IMR-90 (cell line): ENCODE measurements around the gene ANO2. TPM values are rescaled to one million over a fixed set of nuclear protein-coding genes. Genes with fewer than 3 reads are reported as not detected.

Experiments
- ATAC-seq: fragments of 200-7000 bp; cut with Tn5 transposase; 2 replicates; pipeline ENCODE4 v1.9.1; 2020; ENCODE audit warnings: low read depth, mild to moderate bottlenecking, moderate library complexity
- BruUV-seq: library from RNA; stranded (reverse); fragments of 400-500 nt; replicated peaks from 2 replicates; lab custom pipeline; 2021; lab: Mats Ljungman, UMichigan
- CTCF ChIA-PET: fragments of 300-600 bp; formaldehyde crosslinking; extraction: SDS; loops from one replicate; lab custom pipeline; 2021; ENCODE audit warnings: antibody characterized with exemption; lab: Yijun Ruan, JAX
- POLR2A ChIA-PET: fragments of 300-600 bp; sonication (Branson Sonifier 250); formaldehyde crosslinking; loops from one replicate; lab custom pipeline; 2022; ENCODE audit warnings: antibody characterized with exemption; ENCODE audit not compliant: unreplicated experiment; lab: Charles Lee
- DNase-seq: peaks from one replicate; pipeline ENCODE4 v3.0.0; 2013
- H2AFZ ChIP-seq: replicated peaks from 2 replicates; pipeline ENCODE3; 2013; ENCODE audit warnings: low read length, mild to moderate bottlenecking; ENCODE audit not compliant: poor library complexity
- H2AK5ac ChIP-seq: 2 replicates; pipeline ENCODE4 v1.6.1; 2013; ENCODE audit warnings: low read depth, low read length, inconsistent platforms
- H2AK9ac ChIP-seq: replicated peaks from 2 replicates; pipeline ENCODE3; 2013; ENCODE audit warnings: mild to moderate bottlenecking, low read depth, low read length, moderate library complexity; ENCODE audit not compliant: poor library complexity
- H2BK120ac ChIP-seq: 2 replicates; pipeline ENCODE4 v1.6.1; 2013; ENCODE audit warnings: low read depth, low read length, inconsistent platforms
- H2BK15ac ChIP-seq: 3 replicates; pipeline ENCODE4 v1.6.1; 2013; ENCODE audit warnings: low read depth, low read length, inconsistent platforms
- H2BK20ac ChIP-seq: 2 replicates; pipeline ENCODE4 v1.6.1; 2013; ENCODE audit warnings: low read depth, mild to moderate bottlenecking, inconsistent platforms, low read length, moderate library complexity
- H2BK5ac ChIP-seq: 2 replicates; pipeline ENCODE4 v1.6.1; 2013; ENCODE audit warnings: mild to moderate bottlenecking, low read depth, low read length, inconsistent platforms; ENCODE audit not compliant: poor library complexity, severe bottlenecking
- H3K14ac ChIP-seq: replicated peaks from 2 replicates; pipeline ENCODE4 v1.6.1; 2013; ENCODE audit warnings: low read depth, low read length, inconsistent platforms
- H3K18ac ChIP-seq: 2 replicates; pipeline ENCODE4 v1.6.1; 2013; ENCODE audit warnings: low read depth, low read length, control low read depth
- H3K23ac ChIP-seq: 2 replicates; pipeline ENCODE4 v1.6.1; 2013; ENCODE audit warnings: low read depth, low read length, inconsistent platforms
- H3K27ac ChIP-seq: 2 replicates; pipeline ENCODE4 v1.5.1; 2013; ENCODE audit warnings: mild to moderate bottlenecking, control low read depth, low read length; ENCODE audit not compliant: insufficient read depth
- H3K27me3 ChIP-seq: 2 replicates; pipeline ENCODE4 v1.6.1; 2013; ENCODE audit warnings: low read length; ENCODE audit not compliant: control insufficient read depth, insufficient read depth
- H3K36me3 ChIP-seq: 2 replicates; pipeline ENCODE4 v1.6.1; 2013; ENCODE audit warnings: low read length, mixed read lengths; ENCODE audit not compliant: control insufficient read depth, insufficient read depth
- H3K4ac ChIP-seq: 2 replicates; pipeline ENCODE4 v1.6.1; 2013; ENCODE audit warnings: low read depth, low read length, inconsistent platforms
- H3K4me1 ChIP-seq: 2 replicates; pipeline ENCODE4 v1.6.1; 2013; ENCODE audit warnings: low read length, mixed read lengths; ENCODE audit not compliant: control insufficient read depth, insufficient read depth
- H3K4me2 ChIP-seq: 2 replicates; pipeline ENCODE4 v1.6.1; 2013; ENCODE audit warnings: low read depth, mild to moderate bottlenecking, control low read depth, low read length, moderate library complexity
- H3K4me3 ChIP-seq: 2 replicates; pipeline ENCODE4 v1.5.1; 2013; ENCODE audit warnings: low read depth, mild to moderate bottlenecking, control low read depth, low read length, moderate library complexity; ENCODE audit not compliant: insufficient read depth
- H3K56ac ChIP-seq: 2 replicates; pipeline ENCODE4 v1.6.1; 2013; ENCODE audit warnings: low read length, inconsistent platforms; ENCODE audit not compliant: insufficient read depth; ENCODE audit errors: extremely low read depth
- H3K79me1 ChIP-seq, 2 experiments: 2 replicates each; pipeline ENCODE4 v1.6.1; 2013; ENCODE audit warnings: low read length in 2 of 2, inconsistent platforms in 1 of 2, low read depth in 1 of 2
- H3K9ac ChIP-seq: 2 replicates; pipeline ENCODE4 v1.6.1; 2013; ENCODE audit warnings: low read depth, low read length, control low read depth
- H3K9me1 ChIP-seq: 2 replicates; pipeline ENCODE4 v1.6.1; 2013; ENCODE audit warnings: low read length, inconsistent platforms; ENCODE audit not compliant: insufficient read depth
- H3K9me3 ChIP-seq: 2 replicates; pipeline ENCODE4 v1.6.1; 2013; ENCODE audit warnings: low read length; ENCODE audit not compliant: control insufficient read depth, insufficient read depth
- H4K20me1 ChIP-seq: 2 replicates; pipeline ENCODE4 v1.6.1; 2013; ENCODE audit warnings: low read length, inconsistent platforms; ENCODE audit not compliant: insufficient read depth
- H4K5ac ChIP-seq: 2 replicates; pipeline ENCODE4 v1.6.1; 2013; ENCODE audit warnings: mild to moderate bottlenecking, low read depth, low read length, control low read depth
- H4K8ac ChIP-seq, 2 experiments: 2 replicates each; pipeline ENCODE4 v1.6.1; 2013; ENCODE audit warnings: low read depth in 2 of 2, low read length in 2 of 2, control low read depth in 1 of 2, inconsistent platforms in 1 of 2
- H4K91ac ChIP-seq: 2 replicates; pipeline ENCODE4 v1.6.1; 2013; ENCODE audit warnings: low read depth, low read length, inconsistent platforms; ENCODE audit not compliant: insufficient read depth
- BHLHE40 ChIP-seq: fragments of 150-350 bp; IDR thresholded peaks from 2 replicates; pipeline ENCODE4 v1.6.1; 2016; ENCODE audit warnings: mild to moderate bottlenecking, low read depth, low read length
- CEBPB ChIP-seq: IDR thresholded peaks from 2 replicates; pipeline ENCODE4 v1.6.1; 2012; ENCODE audit warnings: low read depth, low read length, improper control_type of control experiment
- MAFK ChIP-seq: IDR thresholded peaks from 2 replicates; pipeline ENCODE4 v1.6.1; 2012; ENCODE audit warnings: low read depth, low read length, improper control_type of control experiment
- MAZ ChIP-seq: IDR thresholded peaks from 2 replicates; pipeline ENCODE4 v1.6.1; 2012; ENCODE audit warnings: low read depth, mild to moderate bottlenecking, low read length, improper control_type of control experiment, moderate library complexity, borderline replicate concordance
- WGBS, 2 experiments: methylation state at CpG; one replicate each; pipeline versions ENCODE4 v1.1.5 to v1.1.7; 2013; ENCODE audit warnings: missing lambda C conversion rate in 2 of 2; ENCODE audit not compliant: insufficient read length in 1 of 2; ENCODE audit errors: extremely low coverage in 2 of 2; 5-methylcytosine and 5-hydroxymethylcytosine counted together
- dilution Hi-C: fragments of 300-500 bp; cut with HindIII; formaldehyde crosslinking; loops from one replicate; pipeline ENCODE4 v1.14.3; 2018; ENCODE audit warnings: low sequenced_read_pairs; ENCODE audit not compliant: unreplicated experiment
- in situ Hi-C: fragments of 300-500 bp; cut with MboI; formaldehyde crosslinking; loops from 3 replicates; pipeline ENCODE4 v1.14.3; 2019; ENCODE audit warnings: low sequenced_read_pairs, inconsistent platforms, mixed read lengths
- intact Hi-C: fragments of 100-400 bp; cut with micrococcal nuclease; formaldehyde crosslinking; loops from 2 replicates; pipeline ENCODE4 v1.10.0; 2022
- polyA plus RNA-seq, 3 experiments: library from polyadenylated mRNA; depleted of rRNA; stranded (reverse); fragments of >200 nt; gene quantifications; 2 replicates each; pipeline ENCODE4 v1.2.3, GENCODE V29; 2012; ENCODE audit warnings: low replicate concordance in 1 of 3
- total RNA-seq: library from RNA; depleted of rRNA; stranded (reverse); fragments of >200 nt; gene quantifications from 2 replicates; pipeline ENCODE4 v1.2.3, GENCODE V29; 2012

The ANO2 gene
- total and polyA plus RNA-seq, 2 of the 4 experiments (the other 2 are of a cell fraction), result 0.22 TPM; not detected in 1

DNA sequence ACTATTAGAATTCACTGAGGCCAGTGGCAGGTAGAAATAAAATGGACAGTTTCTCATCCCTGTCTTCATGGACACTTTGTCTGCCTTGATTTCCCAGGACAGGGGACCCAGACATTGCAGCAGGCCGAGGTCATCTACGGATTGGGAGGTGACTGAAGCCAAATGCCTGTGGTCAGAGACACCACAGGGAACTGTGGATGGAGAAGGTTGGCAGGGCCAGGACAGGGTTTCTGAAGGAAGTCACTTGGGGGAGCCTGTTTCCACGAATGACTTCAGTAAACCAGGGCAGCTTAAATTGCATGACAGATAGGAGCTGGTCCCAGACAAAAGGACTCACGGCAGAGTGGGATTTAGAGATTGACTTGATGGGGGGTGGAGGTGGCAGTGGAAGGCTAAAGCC is 288.2 kb downstream of the ANO2 start:
- Histone ChIP-seq H3K23ac (no peak overlapping the region), H3K18ac (no peak overlapping the region), H2AFZ (no peak overlapping the region), H3K4me1 (no peaks in the 10 kb centered on the region), H3K9me1 (no peaks in the 10 kb centered on the region), H4K20me1 (no peaks in the 10 kb centered on the region), H3K4me2 (no peak overlapping the region), H2AK5ac (no peak overlapping the region), H2BK5ac (no peak overlapping the region), H4K5ac (no peak overlapping the region), H2BK15ac (no peak overlapping the region), H2AK9ac (no peak overlapping the region), H3K9ac (no peak overlapping the region), H3K56ac (no peak overlapping the region), H3K27ac (no peak overlapping the region), H2BK120ac (no peak overlapping the region), H3K9me3 (no peaks in the 10 kb centered on the region), H4K91ac (no peak overlapping the region), H3K4ac (no peak overlapping the region), H3K4me3 (no peak overlapping the region), H3K36me3 (no peaks in the 10 kb centered on the region), H2BK20ac (no peak overlapping the region), H3K14ac (no peak overlapping the region), H4K8ac (no peak overlapping the region), H3K27me3 (peaks cover 9% of the 10 kb centered on the region), H3K79me1 (no peaks in the 10 kb centered on the region)
- intact Hi-C loops (loop anchor here (10.0 kb wide), 1 partner anchor 552 kb away; no protein-coding TSS in a partner anchor), in situ Hi-C loops (loop anchor here (10.0 kb wide), 1 partner anchor 232 kb away; no protein-coding TSS in a partner anchor), dilution Hi-C loops (no loop called here)
- TF ChIP-seq MAZ (no peak), CEBPB (no peak), MAFK (no peak), BHLHE40 (no peak)
- ATAC-seq (no peak), DNase-seq (no peak)
- WGBS, 2 experiments, result 81% methylated on average over 3 of the region's 4 CpGs; no CpG with 5 or more reads in 1 of the 2 experiments
- ChIA-PET CTCF (interaction anchor here (1.1 to 1.7 kb wide), 2 partner anchors 8 to 9 kb away, joined by 3 to 4 read pairs; no protein-coding TSS in a partner anchor), POLR2A (no interaction called here)
- BruUV-seq, result no TSS peak
